Measurements from ENCODE around the gene MAPK8IP1.

MAPK8IP1 gene

GRCh38 chr11:45880772-45881570 lies 4.5 kb upstream of the MAPK8IP1 start:
- peaks cover 14% of the 10 kb centered on the region; the same call in 1 of the 2 replicates for H3K36me3 ChIP-seq (ENCODE audit: control insufficient read depth, insufficient read depth, low read length)
- H3K4me1 ChIP-seq (ENCODE audit: control insufficient read depth, insufficient read depth, low read length): peaks cover 13% of the 10 kb centered on the region
- no peak overlapping the region for H3K27ac ChIP-seq (ENCODE audit: low read depth, low read length)
- H3K9me3 ChIP-seq (ENCODE audit: control insufficient read depth, insufficient read depth, low read length): no peaks in the 10 kb centered on the region
- no peak overlapping the region for H3K9ac ChIP-seq (ENCODE audit: low read depth, low read length)
- H3K27me3 ChIP-seq (ENCODE audit: control insufficient read depth, insufficient read depth, low read length): peaks cover 4% of the 10 kb centered on the region; the same call in 1 of the 2 replicates
- no peak overlapping the region for H3K4me3 ChIP-seq (ENCODE audit: low read depth, low read length)

GRCh38 chr11:45881708-45882368 lies 3.6 kb upstream of the MAPK8IP1 start:
- no peak overlapping the region for H3K27ac ChIP-seq (ENCODE audit: low read depth, low read length)

GRCh38 chr11:45884596-45885185 lies 760 bp upstream of the MAPK8IP1 start:
- H3K9ac ChIP-seq (ENCODE audit: low read depth, low read length): no peak overlapping the region
- H3K9me3 ChIP-seq (ENCODE audit: control insufficient read depth, insufficient read depth, low read length): no peaks in the 10 kb centered on the region
- peaks cover 12% of the 10 kb centered on the region; the same call in 1 of the 2 replicates for H3K36me3 ChIP-seq (ENCODE audit: control insufficient read depth, insufficient read depth, low read length)
- no peak overlapping the region for H3K27ac ChIP-seq (ENCODE audit: low read depth, low read length)
- H3K4me3 ChIP-seq (ENCODE audit: low read depth, low read length): peak overlapping the region; percentile 50
- H3K4me1 ChIP-seq (ENCODE audit: control insufficient read depth, insufficient read depth, low read length): peaks cover 7% of the 10 kb centered on the region
- peaks cover 4% of the 10 kb centered on the region; the same call in 1 of the 2 replicates for H3K27me3 ChIP-seq (ENCODE audit: control insufficient read depth, insufficient read depth, low read length)

More at GRCh38 chr11:45881708-45882368, 3.6 kb upstream of the MAPK8IP1 start:
- Histone ChIP-seq H3K36me3 (ENCODE audit: control insufficient read depth, insufficient read depth, low read length) (peaks cover 12% of the 10 kb centered on the region; the same call in 1 of the 2 replicates), H3K9ac (ENCODE audit: low read depth, low read length) (no peak overlapping the region), H3K4me1 (ENCODE audit: control insufficient read depth, insufficient read depth, low read length) (peaks cover 8% of the 10 kb centered on the region), H3K27me3 (ENCODE audit: control insufficient read depth, insufficient read depth, low read length) (peaks cover 4% of the 10 kb centered on the region; the same call in 1 of the 2 replicates), H3K9me3 (ENCODE audit: control insufficient read depth, insufficient read depth, low read length) (no peaks in the 10 kb centered on the region), H3K4me3 (ENCODE audit: low read depth, low read length) (no peak overlapping the region)

GRCh38 chr11:45885921-45886721 lies 670 bp downstream of the MAPK8IP1 start:
- H3K9ac ChIP-seq (ENCODE audit: low read depth, low read length): no peak overlapping the region
- peak overlapping the region; percentile 78 for H3K4me3 ChIP-seq (ENCODE audit: low read depth, low read length)
- 0 out of 2 replicates have a peak, but pooled peaks cover 7% of the 10 kb centered on the region for H3K36me3 ChIP-seq (ENCODE audit: control insufficient read depth, insufficient read depth, low read length)
- H3K27me3 ChIP-seq (ENCODE audit: control insufficient read depth, insufficient read depth, low read length): peaks cover 4% of the 10 kb centered on the region; the same call in 1 of the 2 replicates
- H3K9me3 ChIP-seq (ENCODE audit: control insufficient read depth, insufficient read depth, low read length): no peaks in the 10 kb centered on the region
- peaks cover 7% of the 10 kb centered on the region for H3K4me1 ChIP-seq (ENCODE audit: control insufficient read depth, insufficient read depth, low read length)
- H3K27ac ChIP-seq (ENCODE audit: low read depth, low read length): no peak overlapping the region

- no peaks in the 10 kb centered on the region for H3K36me3 ChIP-seq (ENCODE audit: control insufficient read depth, insufficient read depth, low read length)
- no peak overlapping the region for H3K27ac ChIP-seq (ENCODE audit: low read depth, low read length)
- peak overlapping the region; percentile 78; the same call in 1 of the 2 replicates for H3K4me3 ChIP-seq (ENCODE audit: low read depth, low read length)
- H3K27me3 ChIP-seq (ENCODE audit: control insufficient read depth, insufficient read depth, low read length): peaks cover 4% of the 10 kb centered on the region; the same call in 1 of the 2 replicates
- no peaks in the 10 kb centered on the region for H3K9me3 ChIP-seq (ENCODE audit: control insufficient read depth, insufficient read depth, low read length)
- peaks cover 7% of the 10 kb centered on the region for H3K4me1 ChIP-seq (ENCODE audit: control insufficient read depth, insufficient read depth, low read length)
- no peak overlapping the region for H3K9ac ChIP-seq (ENCODE audit: low read depth, low read length)
Measured at GRCh38 chr11:45886816-45887520, 1.5 kb downstream of the MAPK8IP1 start.

GRCh38 chr11:45887587-45887986 lies 2.1 kb downstream of the MAPK8IP1 start:
- Histone ChIP-seq H3K27ac (ENCODE audit: low read depth, low read length) (no peak overlapping the region), H3K4me1 (ENCODE audit: control insufficient read depth, insufficient read depth, low read length) (peaks cover 7% of the 10 kb centered on the region), H3K9me3 (ENCODE audit: control insufficient read depth, insufficient read depth, low read length) (no peaks in the 10 kb centered on the region), H3K27me3 (ENCODE audit: control insufficient read depth, insufficient read depth, low read length) (peaks cover 4% of the 10 kb centered on the region; the same call in 1 of the 2 replicates), H3K9ac (ENCODE audit: low read depth, low read length) (no peak overlapping the region), H3K4me3 (ENCODE audit: low read depth, low read length) (no peak overlapping the region), H3K36me3 (ENCODE audit: control insufficient read depth, insufficient read depth, low read length) (no peaks in the 10 kb centered on the region)

GRCh38 chr11:45889555-45889954 lies 4.1 kb downstream of the MAPK8IP1 start:
- no peak overlapping the region for H3K4me3 ChIP-seq (ENCODE audit: low read depth, low read length)
- H3K27ac ChIP-seq (ENCODE audit: low read depth, low read length): no peak overlapping the region
- peaks cover 3% of the 10 kb centered on the region; the same call in 1 of the 2 replicates for H3K27me3 ChIP-seq (ENCODE audit: control insufficient read depth, insufficient read depth, low read length)
- H3K36me3 ChIP-seq (ENCODE audit: control insufficient read depth, insufficient read depth, low read length): no peaks in the 10 kb centered on the region
- H3K4me1 ChIP-seq (ENCODE audit: control insufficient read depth, insufficient read depth, low read length): peaks cover 18% of the 10 kb centered on the region
- no peaks in the 10 kb centered on the region for H3K9me3 ChIP-seq (ENCODE audit: control insufficient read depth, insufficient read depth, low read length)
- H3K9ac ChIP-seq (ENCODE audit: low read depth, low read length): no peak overlapping the region

- Histone ChIP-seq H3K4me1 (ENCODE audit: control insufficient read depth, insufficient read depth, low read length) (peaks cover 18% of the 10 kb centered on the region), H3K9ac (ENCODE audit: low read depth, low read length) (no peak overlapping the region), H3K9me3 (ENCODE audit: control insufficient read depth, insufficient read depth, low read length) (no peaks in the 10 kb centered on the region), H3K36me3 (ENCODE audit: control insufficient read depth, insufficient read depth, low read length) (no peaks in the 10 kb centered on the region), H3K4me3 (ENCODE audit: low read depth, low read length) (no peak overlapping the region), H3K27me3 (ENCODE audit: control insufficient read depth, insufficient read depth, low read length) (no peaks in the 10 kb centered on the region; the same call in 1 of the 2 replicates), H3K27ac (ENCODE audit: low read depth, low read length) (no peak overlapping the region)
Measured at GRCh38 chr11:45889966-45890365, 4.5 kb downstream of the MAPK8IP1 start.

GRCh38 chr11:45890886-45891550 lies 5.6 kb downstream of the MAPK8IP1 start:
- no peaks in the 10 kb centered on the region for H3K36me3 ChIP-seq (ENCODE audit: control insufficient read depth, insufficient read depth, low read length)
- H3K4me1 ChIP-seq (ENCODE audit: control insufficient read depth, insufficient read depth, low read length): peaks cover 19% of the 10 kb centered on the region
- H3K27ac ChIP-seq (ENCODE audit: low read depth, low read length): no peak overlapping the region
- no peaks in the 10 kb centered on the region; the same call in 1 of the 2 replicates for H3K27me3 ChIP-seq (ENCODE audit: control insufficient read depth, insufficient read depth, low read length)
- no peak overlapping the region for H3K4me3 ChIP-seq (ENCODE audit: low read depth, low read length)
- no peaks in the 10 kb centered on the region for H3K9me3 ChIP-seq (ENCODE audit: control insufficient read depth, insufficient read depth, low read length)
- no peak overlapping the region for H3K9ac ChIP-seq (ENCODE audit: low read depth, low read length)

Data from HUES48 (cell line).